Measurements from ENCODE around the gene LRRC8C.
"Not testable (repeated sequence)": the region's sequence is repeated elsewhere in the genome, so short reads cannot be mapped to it uniquely, and the experiment has no call there.

LRRC8C gene

DNA sequence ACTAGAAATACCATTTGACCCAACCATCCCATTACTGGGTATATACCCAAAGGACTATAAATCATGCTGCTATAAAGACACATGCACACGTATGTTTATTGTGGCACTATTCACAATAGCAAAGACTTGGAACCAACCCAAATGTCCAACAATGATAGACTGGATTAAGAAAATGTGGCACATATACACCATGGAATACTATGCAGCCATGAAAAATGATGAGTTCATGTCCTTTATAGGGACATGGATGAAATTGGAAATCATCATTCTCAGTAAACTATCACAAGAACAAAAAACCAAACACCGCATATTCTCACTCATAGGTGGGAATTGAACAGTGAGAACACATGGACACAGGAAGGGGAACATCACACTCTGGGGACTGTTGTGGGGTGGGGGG lies 72.0 kb downstream of the LRRC8C start:
- H3K79me2 ChIP-seq (ENCODE audit: control insufficient read depth, insufficient read depth, low read length); H3K9ac ChIP-seq (ENCODE audit: low read length); H3K79me1 ChIP-seq (ENCODE audit: low read length); H3K4me1 ChIP-seq (ENCODE audit: control insufficient read depth, low read depth, low read length); DNase-seq; H3K4me3 ChIP-seq (ENCODE audit: low read length); H3K4ac ChIP-seq (ENCODE audit: low read depth, low read length); H4K8ac ChIP-seq (ENCODE audit: low read depth, low read length); H3K18ac ChIP-seq (ENCODE audit: low read length); H2BK5ac ChIP-seq (ENCODE audit: low read length); H3K4me2 ChIP-seq (ENCODE audit: low read length); H2BK120ac ChIP-seq (ENCODE audit: low read depth, low read length); H3K27ac ChIP-seq (ENCODE audit: low read depth, low read length); H4K5ac ChIP-seq (ENCODE audit: low read length); H3K36me3 ChIP-seq (ENCODE audit: control insufficient read depth, insufficient read depth, low read length); H3K27me3 ChIP-seq (ENCODE audit: insufficient read depth, low read length, poor library complexity); H2BK15ac ChIP-seq (replicated peaks; ENCODE audit: low read depth); H3K23ac ChIP-seq (ENCODE audit: low read length); H3K56ac ChIP-seq (ENCODE audit: low read length); H2AK5ac ChIP-seq (ENCODE audit: low read length): not testable (repeated sequence)
- no CpG with 5 or more reads among the region's 2 CpGs for WGBS (ENCODE audit: extremely low coverage, insufficient coverage, low lambda C conversion rate)

DNA sequence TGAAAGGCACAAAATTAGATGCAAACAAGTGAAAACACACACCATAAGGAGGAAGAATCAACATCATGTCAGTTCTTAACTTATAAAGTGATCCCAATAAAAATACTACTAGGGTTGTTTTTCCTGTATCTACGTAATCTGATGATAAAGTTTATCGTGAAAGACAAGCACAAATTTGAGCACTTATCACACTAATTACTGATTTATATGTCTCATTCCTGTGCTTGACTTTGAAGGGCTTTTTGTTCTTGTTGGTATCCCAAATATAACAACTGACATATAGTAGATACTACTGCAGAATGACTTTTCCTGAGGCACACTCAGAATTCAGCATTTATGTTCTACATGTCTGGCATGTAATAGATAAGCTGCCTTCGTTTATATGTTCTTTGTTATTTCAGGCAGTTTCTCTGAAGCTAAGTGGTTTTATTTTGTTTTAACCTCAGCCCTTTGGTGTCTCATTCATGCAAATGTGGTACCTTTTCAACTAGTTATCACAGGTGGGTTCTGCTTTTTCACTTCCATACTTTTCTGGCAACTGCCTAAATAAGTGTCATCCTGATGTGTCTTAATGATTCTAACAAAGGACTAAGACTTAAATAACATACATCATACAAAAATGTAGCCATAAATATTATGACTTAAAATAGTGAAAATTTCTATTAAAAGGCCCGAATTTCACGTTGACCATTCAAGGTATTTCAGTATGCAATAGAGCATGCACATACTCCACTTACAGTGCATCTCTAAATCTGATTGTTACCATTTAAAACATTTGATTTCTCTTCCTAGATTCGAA lies 73.2 kb downstream of the LRRC8C start:
- no peak overlapping the region for H3K4ac ChIP-seq (ENCODE audit: low read depth, low read length)
- H3K4me1 ChIP-seq (ENCODE audit: control insufficient read depth, low read depth, low read length) = no peaks in the 10 kb centered on the region
- no peaks in the 10 kb centered on the region for H3K36me3 ChIP-seq (ENCODE audit: control insufficient read depth, insufficient read depth, low read length)
- no peak overlapping the region for H3K23ac ChIP-seq (ENCODE audit: low read length)
- WGBS (ENCODE audit: extremely low coverage, insufficient coverage, low lambda C conversion rate) = no CpG with 5 or more reads among the region's 6 CpGs
- H4K8ac ChIP-seq (ENCODE audit: low read depth, low read length) = no peak overlapping the region
- no peak overlapping the region for H4K5ac ChIP-seq (ENCODE audit: low read length)
- H2BK120ac ChIP-seq (ENCODE audit: low read depth, low read length) = no peak overlapping the region
- no peak overlapping the region for H3K9ac ChIP-seq (ENCODE audit: low read length)
- no peak overlapping the region for H3K4me2 ChIP-seq (ENCODE audit: low read length)
- H3K27me3 ChIP-seq (ENCODE audit: insufficient read depth, low read length, poor library complexity) = no peaks in the 10 kb centered on the region
- H3K56ac ChIP-seq (ENCODE audit: low read length) = no peak overlapping the region
- no peak overlapping the region for H3K27ac ChIP-seq (ENCODE audit: low read depth, low read length)
- no peak overlapping the region for H3K4me3 ChIP-seq (ENCODE audit: low read length)
- H3K79me1 ChIP-seq (ENCODE audit: low read length) = no peaks in the 10 kb centered on the region
- no peak overlapping the region for H2BK5ac ChIP-seq (ENCODE audit: low read length)
- no peak for DNase-seq
- no peak overlapping the region for H2BK15ac ChIP-seq (replicated peaks; ENCODE audit: low read depth)
- H2AK5ac ChIP-seq (ENCODE audit: low read length) = no peak overlapping the region
- H3K79me2 ChIP-seq (ENCODE audit: control insufficient read depth, insufficient read depth, low read length) = no peaks in the 10 kb centered on the region
- no peak overlapping the region for H3K18ac ChIP-seq (ENCODE audit: low read length)

DNA sequence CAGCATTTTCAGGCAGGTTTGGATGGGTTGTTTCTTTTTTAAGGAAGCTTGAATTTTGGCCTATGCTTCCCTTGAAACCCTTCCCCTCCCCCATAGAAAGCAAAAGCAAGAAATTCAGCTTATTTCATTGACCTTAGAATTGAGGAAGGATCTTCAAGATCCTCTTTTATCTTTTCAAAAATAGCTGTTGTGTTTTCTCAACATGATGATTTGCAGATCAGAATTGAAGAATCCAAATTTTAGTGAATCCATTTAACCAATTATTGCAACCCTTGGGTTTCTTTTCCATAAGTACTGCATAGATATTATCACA lies 73.7 kb downstream of the LRRC8C start:
- Histone ChIP-seq H3K27ac (ENCODE audit: low read depth, low read length) (no peak overlapping the region), H2AK5ac (ENCODE audit: low read length) (no peak overlapping the region), H4K5ac (ENCODE audit: low read length) (no peak overlapping the region), H3K79me2 (ENCODE audit: control insufficient read depth, insufficient read depth, low read length) (no peaks in the 10 kb centered on the region), H3K56ac (ENCODE audit: low read length) (no peak overlapping the region), H4K8ac (ENCODE audit: low read depth, low read length) (no peak overlapping the region), H3K4ac (ENCODE audit: low read depth, low read length) (no peak overlapping the region), H3K9ac (ENCODE audit: low read length) (no peak overlapping the region), H3K4me2 (ENCODE audit: low read length) (no peak overlapping the region), H3K4me1 (ENCODE audit: control insufficient read depth, low read depth, low read length) (no peaks in the 10 kb centered on the region), H2BK120ac (ENCODE audit: low read depth, low read length) (no peak overlapping the region), H3K36me3 (ENCODE audit: control insufficient read depth, insufficient read depth, low read length) (no peaks in the 10 kb centered on the region), H3K4me3 (ENCODE audit: low read length) (no peak overlapping the region), H3K23ac (ENCODE audit: low read length) (no peak overlapping the region), H3K79me1 (ENCODE audit: low read length) (no peaks in the 10 kb centered on the region), H2BK15ac (replicated peaks; ENCODE audit: low read depth) (no peak overlapping the region), H2BK5ac (ENCODE audit: low read length) (no peak overlapping the region), H3K18ac (ENCODE audit: low read length) (no peak overlapping the region), H3K27me3 (ENCODE audit: insufficient read depth, low read length, poor library complexity) (no peaks in the 10 kb centered on the region)
- no peak for DNase-seq

DNA sequence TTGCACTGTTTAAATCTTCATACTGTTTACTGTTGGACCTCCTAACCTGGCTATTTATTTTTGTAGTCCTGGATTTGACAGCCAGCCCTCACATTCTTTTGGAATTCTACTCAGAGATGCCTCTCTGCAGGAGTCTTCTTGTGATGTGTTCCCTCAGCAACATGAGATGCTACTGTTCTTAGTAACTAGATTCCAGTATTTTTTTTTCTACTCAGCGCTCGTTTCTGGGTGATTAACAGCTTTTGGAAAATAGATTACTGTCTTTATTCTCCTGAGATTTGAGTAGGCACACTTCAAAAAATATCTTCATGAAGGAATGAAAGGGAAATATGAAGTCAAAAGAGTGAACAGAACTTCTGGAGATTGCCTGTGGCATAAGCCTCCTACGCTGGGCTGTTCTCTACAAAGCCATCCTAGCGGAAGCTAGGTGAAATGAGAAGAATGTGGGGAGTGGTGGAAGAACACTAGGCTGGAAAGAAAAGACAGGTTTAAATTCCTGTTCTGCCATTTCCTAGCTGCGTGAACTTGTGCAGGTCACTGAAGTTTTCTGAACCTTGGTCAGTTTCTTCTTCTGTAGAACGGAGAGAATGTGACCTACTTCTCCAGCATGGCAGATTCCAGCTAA lies 75.9 kb downstream of the LRRC8C start:
- no peaks in the 10 kb centered on the region for H3K4me1 ChIP-seq (ENCODE audit: control insufficient read depth, low read depth, low read length)
- H4K8ac ChIP-seq (ENCODE audit: low read depth, low read length) = no peak overlapping the region
- no peak overlapping the region for H3K18ac ChIP-seq (ENCODE audit: low read length)
- H3K23ac ChIP-seq (ENCODE audit: low read length) = no peak overlapping the region
- no peak overlapping the region for H3K9ac ChIP-seq (ENCODE audit: low read length)
- no peaks in the 10 kb centered on the region for H3K36me3 ChIP-seq (ENCODE audit: control insufficient read depth, insufficient read depth, low read length)
- no peaks in the 10 kb centered on the region for H3K79me2 ChIP-seq (ENCODE audit: control insufficient read depth, insufficient read depth, low read length)
- H3K4ac ChIP-seq (ENCODE audit: low read depth, low read length) = no peak overlapping the region
- H3K79me1 ChIP-seq (ENCODE audit: low read length) = no peaks in the 10 kb centered on the region
- H4K5ac ChIP-seq (ENCODE audit: low read length) = no peak overlapping the region
- H2AK5ac ChIP-seq (ENCODE audit: low read length) = no peak overlapping the region
- H2BK120ac ChIP-seq (ENCODE audit: low read depth, low read length) = no peak overlapping the region
- H2BK15ac ChIP-seq (replicated peaks; ENCODE audit: low read depth) = no peak overlapping the region
- H3K4me2 ChIP-seq (ENCODE audit: low read length) = no peak overlapping the region
- H3K4me3 ChIP-seq (ENCODE audit: low read length) = no peak overlapping the region
- WGBS (ENCODE audit: extremely low coverage, insufficient coverage, low lambda C conversion rate) = no CpG with 5 or more reads among the region's 6 CpGs
- no peak overlapping the region for H2BK5ac ChIP-seq (ENCODE audit: low read length)
- H3K27me3 ChIP-seq (ENCODE audit: insufficient read depth, low read length, poor library complexity) = no peaks in the 10 kb centered on the region
- no peak overlapping the region for H3K56ac ChIP-seq (ENCODE audit: low read length)
- H3K27ac ChIP-seq (ENCODE audit: low read depth, low read length) = no peak overlapping the region
- peak; percentile 67 for DNase-seq

DNA sequence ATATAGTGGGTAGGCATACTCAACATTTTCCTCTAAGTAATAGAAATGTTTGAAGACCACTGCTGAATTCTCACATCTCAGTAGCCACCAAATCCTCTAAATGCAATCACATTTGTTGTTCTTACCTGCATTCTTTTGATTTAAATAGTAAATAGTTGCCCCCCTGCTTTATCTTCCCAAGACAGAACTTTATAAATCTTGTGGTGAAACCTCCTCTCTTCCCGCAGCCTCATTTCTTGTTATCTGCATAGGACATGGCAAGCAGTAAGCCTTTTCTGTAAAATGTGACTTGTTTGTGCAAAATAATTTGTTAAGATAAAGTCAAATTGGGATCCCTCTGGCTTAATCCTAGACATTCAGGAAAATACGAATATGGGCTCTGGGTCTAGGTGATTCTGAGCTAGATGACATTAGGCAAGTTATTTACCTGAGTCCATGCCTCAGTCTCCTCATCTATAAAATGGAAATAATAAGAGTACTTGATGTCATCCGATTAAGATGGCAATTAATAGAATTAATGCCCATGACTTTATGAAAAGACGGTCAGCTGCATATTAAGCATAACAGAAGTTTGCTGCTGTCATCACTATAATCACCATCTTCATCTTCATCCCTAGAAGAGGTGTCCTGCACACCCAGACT lies 77.7 kb downstream of the LRRC8C start:
- DNase-seq = no peak
- Histone ChIP-seq H3K79me1 (ENCODE audit: low read length) (no peaks in the 10 kb centered on the region), H2BK5ac (ENCODE audit: low read length) (no peak overlapping the region), H2BK120ac (ENCODE audit: low read depth, low read length) (no peak overlapping the region), H2BK15ac (replicated peaks; ENCODE audit: low read depth) (no peak overlapping the region), H3K9ac (ENCODE audit: low read length) (no peak overlapping the region), H4K8ac (ENCODE audit: low read depth, low read length) (no peak overlapping the region), H3K4me3 (ENCODE audit: low read length) (no peak overlapping the region), H3K4me1 (ENCODE audit: control insufficient read depth, low read depth, low read length) (no peaks in the 10 kb centered on the region), H3K79me2 (ENCODE audit: control insufficient read depth, insufficient read depth, low read length) (no peaks in the 10 kb centered on the region), H4K5ac (ENCODE audit: low read length) (no peak overlapping the region), H3K27ac (ENCODE audit: low read depth, low read length) (no peak overlapping the region), H3K36me3 (ENCODE audit: control insufficient read depth, insufficient read depth, low read length) (no peaks in the 10 kb centered on the region), H3K56ac (ENCODE audit: low read length) (no peak overlapping the region), H3K23ac (ENCODE audit: low read length) (no peak overlapping the region), H3K18ac (ENCODE audit: low read length) (no peak overlapping the region), H2AK5ac (ENCODE audit: low read length) (no peak overlapping the region), H3K27me3 (ENCODE audit: insufficient read depth, low read length, poor library complexity) (no peaks in the 10 kb centered on the region), H3K4me2 (ENCODE audit: low read length) (no peak overlapping the region), H3K4ac (ENCODE audit: low read depth, low read length) (no peak overlapping the region)
- WGBS (ENCODE audit: extremely low coverage, insufficient coverage, low lambda C conversion rate) = no CpG with 5 or more reads among the region's 4 CpGs
